Esophagus squamous epithelium (tissue), 4 donors: ENCODE measurements around the gene SNX21.

Experiments used
- CTCF ChIP-seq, 6 experiments: fragments of 450-650 bp in 4 of 6; fragments of 200-600 bp in 2 of 6; sonication (generic) in 2 of 6; IDR thresholded peaks; one replicate each; pipeline ENCODE4 v1.5.1; 2016 to 2019; ENCODE audit warnings: antibody characterized with exemption in 6 of 6, mild to moderate bottlenecking in 4 of 6, moderate library complexity in 4 of 6
- POLR2A ChIP-seq, 4 donors: fragments of 450-650 bp; IDR thresholded peaks; one replicate each; pipeline ENCODE4 v1.6.1; 2017; ENCODE audit warnings: antibody characterized with exemption in 4 of 4, mild to moderate bottlenecking in 4 of 4, moderate library complexity in 3 of 4

GRCh38 chr20:45792317-45793118 is 41.1 kb upstream of the SNX21 start:
- TF ChIP-seq CTCF (IDR thresholded peaks at IDR 0.05) (no peak), POLR2A (IDR thresholded peaks at IDR 0.05) (no peak)
